GM23338 (cell line): ENCODE measurements around the gene HSPG2. TPM values are rescaled to one million over a fixed set of nuclear protein-coding genes. Genes with fewer than 3 reads are reported as not detected.
A peak's percentile ranks its signal among the peaks of the same experiment; 100 is the strongest.

Experiments
- ATAC-seq: fragments of 200-7000 bp; cut with Tn5 transposase; 3 replicates; pipeline ENCODE4 v1.9.1; 2020
- DNase-seq: peaks from one replicate; pipeline ENCODE4 v3.0.0-alpha.2; 2015; ENCODE audit warnings: low spot score
- H2AFZ ChIP-seq: fragments of 200-600 bp; sonication (generic); 2 replicates; pipeline ENCODE4 v1.8.0; 2016; ENCODE audit warnings: antibody characterized with exemption, mild to moderate bottlenecking, moderate library complexity
- H3F3A ChIP-seq: fragments of 200-600 bp; sonication (generic); replicated peaks from 2 replicates; pipeline ENCODE4 v1.8.0; 2017; ENCODE audit warnings: antibody characterized with exemption, mixed run types, low read depth
- H3K27ac ChIP-seq: fragments of 200-600 bp; sonication (generic); 2 replicates; pipeline ENCODE4 v1.6.1; 2016; ENCODE audit warnings: low read depth
- H3K27me3 ChIP-seq: fragments of 200-600 bp; sonication (generic); 2 replicates; pipeline ENCODE4 v1.8.0; 2016; ENCODE audit warnings: mild to moderate bottlenecking, mixed run types, moderate library complexity; ENCODE audit not compliant: insufficient read depth
- H3K36me3 ChIP-seq: fragments of 200-600 bp; sonication (generic); 2 replicates; pipeline ENCODE4 v1.8.0; 2016; ENCODE audit warnings: mild to moderate bottlenecking; ENCODE audit not compliant: insufficient read depth
- H3K4me1 ChIP-seq: fragments of 200-600 bp; sonication (generic); 2 replicates; pipeline ENCODE4 v1.8.0; 2016; ENCODE audit warnings: mild to moderate bottlenecking, moderate library complexity; ENCODE audit not compliant: insufficient read depth
- H3K4me2 ChIP-seq: fragments of 200-600 bp; sonication (generic); 2 replicates; pipeline ENCODE4 v1.7.1; 2017; ENCODE audit warnings: mixed run types
- H3K4me3 ChIP-seq: fragments of 200-600 bp; sonication (generic); 2 replicates; pipeline ENCODE4 v1.6.1; 2016; ENCODE audit warnings: mixed run types
- H3K79me2 ChIP-seq: fragments of 200-600 bp; sonication (generic); replicated peaks from 2 replicates; pipeline ENCODE4 v1.8.0; 2017; ENCODE audit warnings: mild to moderate bottlenecking; ENCODE audit not compliant: insufficient read depth
- H3K9me2 ChIP-seq: fragments of 200-600 bp; sonication (generic); 2 replicates; pipeline ENCODE4 v1.8.0; 2017; ENCODE audit not compliant: insufficient read depth
- H4K20me1 ChIP-seq: fragments of 200-600 bp; sonication (generic); replicated peaks from 2 replicates; pipeline ENCODE4 v1.8.0; 2017; ENCODE audit warnings: mild to moderate bottlenecking; ENCODE audit not compliant: insufficient read depth
- H3K27ac Mint-ChIP-seq: 2 replicates; pipeline ENCODE4 v1.8.0; 2020; ENCODE audit warnings: inconsistent platforms, mild to moderate bottlenecking, moderate library complexity, mixed read lengths
- H3K27me3 Mint-ChIP-seq: 3 replicates; pipeline ENCODE4 v1.8.0; 2022; ENCODE audit warnings: low read depth, mild to moderate bottlenecking, moderate library complexity, mixed read lengths, inconsistent platforms; ENCODE audit not compliant: insufficient read depth, poor library complexity
- H3K36me3 Mint-ChIP-seq: 3 replicates; pipeline ENCODE4 v1.8.0; 2021; ENCODE audit warnings: low read depth, mild to moderate bottlenecking, inconsistent platforms, moderate library complexity, mixed read lengths
- H3K4me1 Mint-ChIP-seq: 3 replicates; pipeline ENCODE4 v1.8.0; 2020; ENCODE audit warnings: mild to moderate bottlenecking, inconsistent platforms, mixed read lengths
- H3K4me3 Mint-ChIP-seq: 3 replicates; pipeline ENCODE4 v1.8.0; 2021; ENCODE audit warnings: moderate library complexity, mild to moderate bottlenecking, inconsistent platforms, mixed read lengths
- H3K9me3 Mint-ChIP-seq: 3 replicates; pipeline ENCODE4 v1.8.0; 2020; ENCODE audit warnings: moderate library complexity, mild to moderate bottlenecking, inconsistent platforms, mixed read lengths
- CTCF ChIP-seq, 2 experiments: fragments of 200-600 bp in 1 of 2; sonication (generic) in 1 of 2; conservative IDR thresholded peaks; 2 replicates each; pipeline versions ENCODE4 v1.5.1 to v1.6.1; 2016 to 2017; ENCODE audit warnings: antibody characterized with exemption in 2 of 2, low read depth in 2 of 2, mild to moderate bottlenecking in 2 of 2, moderate library complexity in 1 of 2
- ETS1 ChIP-seq: IDR thresholded peaks from 2 replicates; pipeline ENCODE4 v1.6.1; 2016; ENCODE audit warnings: antibody characterized with exemption
- EZH2 ChIP-seq: fragments of 200-600 bp; sonication (generic); IDR thresholded peaks from one replicate; pipeline ENCODE4 v1.8.0; 2017; ENCODE audit warnings: antibody characterized with exemption, mild to moderate bottlenecking, low read depth; ENCODE audit not compliant: unreplicated experiment
- EZH2phosphoT487 ChIP-seq: fragments of 200-600 bp; sonication (generic); IDR thresholded peaks from one replicate; pipeline ENCODE4 v1.8.1; 2018; ENCODE audit warnings: antibody characterized with exemption; ENCODE audit not compliant: unreplicated experiment
- JUNB ChIP-seq: IDR thresholded peaks from one replicate; pipeline ENCODE4 v1.6.1; 2016; ENCODE audit warnings: antibody characterized with exemption; ENCODE audit not compliant: unreplicated experiment
- REST ChIP-seq: IDR thresholded peaks from one replicate; pipeline ENCODE4 v1.6.1; 2018; ENCODE audit warnings: antibody characterized with exemption; ENCODE audit not compliant: unreplicated experiment
- STAT1 ChIP-seq: IDR thresholded peaks from one replicate; pipeline ENCODE4 v1.6.1; 2016; ENCODE audit warnings: antibody characterized with exemption; ENCODE audit not compliant: unreplicated experiment
- ZNF114 ChIP-seq: fragments of 250-450 bp; sonication (Bioruptor Pico); IDR thresholded peaks from 2 replicates; pipeline ENCODE4 v1.5.0; 2020; ENCODE audit warnings: mild to moderate bottlenecking, moderate library complexity
- ZNF331 ChIP-seq: fragments of 250-450 bp; sonication (Bioruptor Pico); IDR thresholded peaks from 2 replicates; pipeline ENCODE4 v1.5.0; 2020; ENCODE audit warnings: low read depth, mild to moderate bottlenecking, moderate library complexity
- polyA plus RNA-seq: library from polyadenylated mRNA; unstranded; fragments of >200 nt; fragmentation: Nextera tagmentation; extraction: Ambion mirVana; gene quantifications from 2 replicates; pipeline ENCODE4 v1.2.1, GENCODE V29; 2016
- total RNA-seq: library from RNA; depleted of rRNA; stranded (reverse); fragments of >200 nt; shearing (Covaris generic); gene quantifications from 2 replicates; pipeline ENCODE4 v1.2.3, GENCODE V29; 2014

Gene HSPG2
- total and polyA plus RNA-seq, 2 experiments from 2014 or later = 14.9 to 70.8 TPM

DNA sequence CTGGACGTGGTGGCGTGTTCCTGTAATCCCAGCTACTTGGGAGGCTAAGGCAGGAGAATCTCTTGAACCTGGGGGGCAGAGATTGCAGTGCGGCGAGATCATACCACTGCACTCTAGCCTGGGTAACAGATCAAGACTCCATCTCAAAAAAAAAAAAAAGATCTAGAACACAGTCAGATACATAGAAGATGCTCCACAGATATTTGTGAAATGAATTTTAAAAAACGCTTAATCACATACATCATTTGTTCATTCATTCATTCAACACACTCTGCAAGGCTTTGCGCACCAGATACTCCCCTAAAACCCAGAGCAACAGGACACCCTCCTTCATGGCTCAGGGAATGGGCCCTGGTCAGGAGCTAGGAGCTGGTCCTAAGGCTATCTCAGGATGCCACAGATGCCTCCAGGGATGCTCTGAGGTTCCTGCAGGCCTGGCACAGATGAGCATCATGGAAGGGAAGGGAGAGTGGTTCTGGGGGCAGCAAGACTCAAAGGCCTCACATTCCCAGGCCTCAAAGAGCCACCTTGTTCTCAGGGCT is 6.4 kb downstream of the HSPG2 start:
- Mint-ChIP-seq H3K27me3 (peaks cover 22% of the 10 kb centered on the region), H3K36me3 (peaks cover 2% of the 10 kb centered on the region), H3K4me3 (no peak overlapping the region; the same call in 2 of the 3 replicates), H3K4me1 (peaks cover 39% of the 10 kb centered on the region), H3K27ac (no peak overlapping the region), H3K9me3 (no peaks in the 10 kb centered on the region)
- H3K9me2 ChIP-seq = no peaks in the 10 kb centered on the region
- peaks cover 25% of the 10 kb centered on the region for H3K4me1 ChIP-seq
- H3K27me3 ChIP-seq = no peaks in the 10 kb centered on the region
- no peak for TF ChIP-seq ETS1
- peaks cover 4% of the 10 kb centered on the region for H4K20me1 ChIP-seq
- no peaks in the 10 kb centered on the region for H3F3A ChIP-seq
- H3K27ac ChIP-seq = 0 out of 2 replicates have a peak overlapping the region, but pooled peaks have one; percentile 45
- ATAC-seq (no peak), DNase-seq (no peak)
- H3K79me2 ChIP-seq = peaks cover 61% of the 10 kb centered on the region
- no peak overlapping the region for H3K4me2 ChIP-seq
- no peak overlapping the region for H2AFZ ChIP-seq
- H3K36me3 ChIP-seq = no peaks in the 10 kb centered on the region
- H3K4me3 ChIP-seq = no peak overlapping the region

GRCh38 chr1:21930080-21930571 is 7.0 kb downstream of the HSPG2 start:
- Mint-ChIP-seq H3K4me3 (no peak overlapping the region; the same call in 2 of the 3 replicates), H3K9me3 (no peaks in the 10 kb centered on the region), H3K36me3 (peaks cover 2% of the 10 kb centered on the region), H3K27ac (no peak overlapping the region), H3K27me3 (peaks cover 22% of the 10 kb centered on the region), H3K4me1 (peaks cover 33% of the 10 kb centered on the region)
- no peak overlapping the region for H3K4me2 ChIP-seq
- 0 out of 2 replicates have a peak overlapping the region, but pooled peaks have one; percentile 45 for H3K27ac ChIP-seq
- DNase-seq (no peak), ATAC-seq (no peak)
- no peaks in the 10 kb centered on the region for H3K9me2 ChIP-seq
- no peak overlapping the region for H2AFZ ChIP-seq
- H3K4me3 ChIP-seq = no peak overlapping the region
- H3K4me1 ChIP-seq = peaks cover 21% of the 10 kb centered on the region
- H3K27me3 ChIP-seq = no peaks in the 10 kb centered on the region
- peaks cover 56% of the 10 kb centered on the region for H3K79me2 ChIP-seq
- no peaks in the 10 kb centered on the region for H3F3A ChIP-seq
- H3K36me3 ChIP-seq = no peaks in the 10 kb centered on the region
- peaks cover 4% of the 10 kb centered on the region for H4K20me1 ChIP-seq
- TF ChIP-seq REST = no peak
- TF ChIP-seq EZH2 = no peak
- TF ChIP-seq CTCF (conservative IDR thresholded peaks at IDR 0.05; ENCODE audit: low read depth in 2 of 2) = no peak
- TF ChIP-seq JUNB = no peak
- TF ChIP-seq ZNF114 (CRISPR knock-in tag) = no peak
- no peak for TF ChIP-seq EZH2phosphoT487
- TF ChIP-seq STAT1 = no peak
- no peak for TF ChIP-seq ZNF331 (CRISPR knock-in tag)
